Testis (tissue), 3 donors: ENCODE measurements around the gene INPP4A. TPM values are rescaled to one million over a fixed set of nuclear protein-coding genes. Genes with fewer than 3 reads are reported as not detected.

Experiments used
- DNase-seq: peaks from one replicate; pipeline ENCODE4 v3.0.0-alpha.2; 2019
- H3K27ac ChIP-seq, 2 donors: fragments of 200-600 bp; sonication (generic); one replicate each; pipeline ENCODE4 v1.5.1; 2019
- H3K27me3 ChIP-seq: fragments of 200-600 bp; sonication (generic); one replicate; pipeline ENCODE4 v1.5.1; 2019
- H3K36me3 ChIP-seq: fragments of 200-600 bp; sonication (generic); one replicate; pipeline ENCODE4 v1.5.1; 2017; ENCODE audit warnings: low read depth; ENCODE audit errors: missing control alignments
- H3K4me1 ChIP-seq: fragments of 200-600 bp; sonication (generic); one replicate; pipeline ENCODE4 v1.5.1; 2019
- H3K4me3 ChIP-seq, 2 donors: fragments of 200-600 bp; sonication (generic); one replicate each; pipeline ENCODE4 v1.5.1; 2017 to 2019
- H3K9me3 ChIP-seq: fragments of 200-600 bp; sonication (generic); one replicate; pipeline ENCODE4 v1.5.1; 2017
- CTCF ChIP-seq, 3 experiments: fragments of 450-650 bp in 2 of 3; fragments of 200-600 bp in 1 of 3; sonication (generic) in 1 of 3; IDR thresholded peaks; one replicate each; pipeline ENCODE4 v1.5.1; 2016 to 2019; ENCODE audit warnings: antibody characterized with exemption in 3 of 3, mild to moderate bottlenecking in 2 of 3, moderate library complexity in 1 of 3
- POLR2A ChIP-seq: fragments of 450-650 bp; IDR thresholded peaks from one replicate; pipeline ENCODE4 v1.6.1; 2017; ENCODE audit warnings: antibody characterized with exemption, mild to moderate bottlenecking, moderate library complexity
- WGBS, 2 donors: methylation state at CpG; one replicate each; pipeline ENCODE4 v1.1.5; 2018; 5-methylcytosine and 5-hydroxymethylcytosine counted together
- intact Hi-C: fragments of 100-400 bp; cut with DNase I; formaldehyde crosslinking; loops from one replicate; pipeline ENCODE4 v1.15.1; 2023; ENCODE audit warnings: low total_unique reads
- polyA plus RNA-seq: library from polyadenylated mRNA; stranded (reverse); fragments of 350-450 nt; fragmentation: Illumina TruSeq; extraction: RNeasy Lipid Tissue Mini Kit (QIAGEN cat#74804); gene quantifications from one replicate; pipeline ENCODE4 v1.2.3, GENCODE V29; 2014; ENCODE audit warnings: low read depth, low replicate concordance; ENCODE audit not compliant: insufficient read depth
- total RNA-seq, 2 donors: library from RNA; depleted of rRNA; stranded (reverse); fragments of >200 nt; gene quantifications; one replicate each; pipeline ENCODE4 v1.2.3, GENCODE V29; 2016

The INPP4A gene
- total and polyA plus RNA-seq, 3 donors from 2014 or later, result 13.3 to 42.9 (median 35.6) TPM

GRCh38 chr2:98454500-98455235, 10.0 kb downstream of the INPP4A start:
- WGBS, 2 donors, result 80 to 84% methylated on average over 6 of the region's 6 CpGs
- H3K9me3 ChIP-seq, result no peaks in the 10 kb centered on the region
- no peaks in the 10 kb centered on the region for H3K4me1 ChIP-seq
- H3K4me3 ChIP-seq, result no peak overlapping the region
- DNase-seq, result no peak
- no peaks in the 10 kb centered on the region for H3K27me3 ChIP-seq
- H3K27ac ChIP-seq, result no peak overlapping the region
- H3K36me3 ChIP-seq, result no peaks in the 10 kb centered on the region
- TF ChIP-seq POLR2A (no peak), CTCF (IDR thresholded peaks at IDR 0.05) (no peak)
- intact Hi-C loops, result no loop called here

- no peak for DNase-seq
- TF ChIP-seq CTCF (IDR thresholded peaks at IDR 0.05), result no peak
- no peak for TF ChIP-seq POLR2A
- 66 to 83% methylated on average over 4 of the region's 4 CpGs for WGBS, 2 donors
- Histone ChIP-seq H3K36me3 (no peaks in the 10 kb centered on the region), H3K9me3 (no peaks in the 10 kb centered on the region), H3K27me3 (no peaks in the 10 kb centered on the region), H3K4me3 (no peak overlapping the region), H3K4me1 (no peaks in the 10 kb centered on the region), H3K27ac (no peak overlapping the region)
- intact Hi-C loops, result no loop called here
Measured at GRCh38 chr2:98455494-98455976, 10.9 kb downstream of the INPP4A start.

- Histone ChIP-seq H3K36me3 (no peaks in the 10 kb centered on the region), H3K4me3 (no peak overlapping the region), H3K27ac (no peak overlapping the region), H3K9me3 (no peaks in the 10 kb centered on the region), H3K4me1 (no peaks in the 10 kb centered on the region), H3K27me3 (no peaks in the 10 kb centered on the region)
- 84 to 87% methylated on average over 4 of the region's 4 CpGs for whole genome bisulfite sequencing, 2 donors
- intact Hi-C loops, result no loop called here
- TF ChIP-seq POLR2A, result no peak
- no peak for TF ChIP-seq CTCF (IDR thresholded peaks at IDR 0.05)
- no peak for DNase-seq
Measured at GRCh38 chr2:98457045-98457696, 12.5 kb downstream of the INPP4A start.

- no peak overlapping the region for H3K27ac ChIP-seq
- H3K4me1 ChIP-seq, result no peaks in the 10 kb centered on the region
- intact Hi-C loops, result no loop called here
- no peaks in the 10 kb centered on the region for H3K27me3 ChIP-seq
- no peak for DNase-seq
- TF ChIP-seq POLR2A (no peak), CTCF (IDR thresholded peaks at IDR 0.05) (no peak)
- H3K36me3 ChIP-seq, result no peaks in the 10 kb centered on the region
- no peaks in the 10 kb centered on the region for H3K9me3 ChIP-seq
- no peak overlapping the region for H3K4me3 ChIP-seq
- 88 to 91% methylated on average over 4 of the region's 4 CpGs for WGBS, 2 donors
Measured at GRCh38 chr2:98458207-98458606, 13.5 kb downstream of the INPP4A start.
